A673 (cell line): ENCODE measurements around the gene EEF1A2. TPM values are rescaled to one million over a fixed set of nuclear protein-coding genes. Genes with fewer than 3 reads are reported as not detected.

Experiments used
- BruUV-seq: library from RNA; stranded (reverse); fragments of 400-500 nt; replicated peaks from 2 replicates; lab custom pipeline; 2021; lab: Mats Ljungman, UMichigan
- CTCF ChIA-PET: fragments of 300-600 bp; sonication (Branson Sonifier 250); formaldehyde crosslinking; loops from one replicate; lab custom pipeline; 2022; ENCODE audit warnings: antibody characterized with exemption; lab: Charles Lee
- POLR2A ChIA-PET: fragments of 300-600 bp; sonication (Branson Sonifier 250); formaldehyde crosslinking; loops from one replicate; lab custom pipeline; 2022; ENCODE audit warnings: antibody characterized with exemption; ENCODE audit not compliant: low non-redundant PET; lab: Charles Lee
- DNase-seq: peaks from one replicate; pipeline ENCODE4 v3.0.0-alpha.2; 2015; ENCODE audit warnings: low spot score
- H3K27ac ChIP-seq: fragments of 200-600 bp; sonication (generic); 2 replicates; pipeline ENCODE4 v1.5.1; 2016; ENCODE audit warnings: mixed run types, low read depth, mild to moderate bottlenecking, mixed read lengths, antibody characterized with exemption, low read length; ENCODE audit not compliant: poor library complexity, severe bottlenecking
- H3K27me3 ChIP-seq: fragments of 200-600 bp; sonication (generic); replicated peaks from 2 replicates; pipeline ENCODE4 v1.6.1; 2017; ENCODE audit warnings: mixed run types, low read depth, mild to moderate bottlenecking, mixed read lengths, antibody characterized with exemption, low read length; ENCODE audit not compliant: insufficient read depth, poor library complexity
- H3K36me3 ChIP-seq: fragments of 200-600 bp; sonication (generic); 2 replicates; pipeline ENCODE4 v1.6.1; 2016; ENCODE audit warnings: mixed run types, mild to moderate bottlenecking, mixed read lengths, antibody characterized with exemption, low read length; ENCODE audit not compliant: insufficient read depth, poor library complexity, severe bottlenecking
- H3K4me1 ChIP-seq: fragments of 200-600 bp; sonication (generic); 2 replicates; pipeline ENCODE4 v1.6.1; 2017; ENCODE audit warnings: mixed run types, mild to moderate bottlenecking, mixed read lengths, antibody characterized with exemption, low read length; ENCODE audit not compliant: insufficient read depth, poor library complexity, severe bottlenecking
- H3K4me3 ChIP-seq: fragments of 200-600 bp; sonication (generic); 2 replicates; pipeline ENCODE4 v1.5.1; 2016; ENCODE audit warnings: low read depth, mixed run types, mild to moderate bottlenecking, mixed read lengths, low read length; ENCODE audit not compliant: poor library complexity, severe bottlenecking
- H3K9me3 ChIP-seq: fragments of 200-600 bp; sonication (generic); 2 replicates; pipeline ENCODE4 v1.6.1; 2016; ENCODE audit warnings: mixed run types, low read depth, mild to moderate bottlenecking, mixed read lengths, antibody characterized with exemption, low read length; ENCODE audit not compliant: poor library complexity, severe bottlenecking
- EZH2 ChIP-seq: fragments of 200-600 bp; sonication (generic); IDR thresholded peaks from 2 replicates; pipeline ENCODE4 v1.6.1; 2017; ENCODE audit warnings: borderline replicate concordance, low read depth, mild to moderate bottlenecking, mixed read lengths, antibody characterized with exemption, low read length; ENCODE audit not compliant: poor library complexity, severe bottlenecking
- intact Hi-C: fragments of 100-400 bp; cut with micrococcal nuclease; formaldehyde crosslinking; loops from one replicate; pipeline ENCODE4 v1.10.0; 2022; ENCODE audit not compliant: unreplicated experiment
- total RNA-seq: library from RNA; stranded (reverse); gene quantifications from 2 replicates; pipeline ENCODE4 v1.2.3, GENCODE V29; 2021
- TF ChIP-seq, protein P1 (sequence below): fragments of 300-800, 200-600 bp; sonication (generic); conservative IDR thresholded peaks from 2 replicates; pipeline ENCODE4 v1.5.1; 2017; ENCODE audit warnings: low read depth, mild to moderate bottlenecking, antibody characterized with exemption, low read length, moderate library complexity, mixed read lengths

EEF1A2 gene
- total RNA-seq, 1 experiment from 2014 or later: 7.5 TPM

DNA sequence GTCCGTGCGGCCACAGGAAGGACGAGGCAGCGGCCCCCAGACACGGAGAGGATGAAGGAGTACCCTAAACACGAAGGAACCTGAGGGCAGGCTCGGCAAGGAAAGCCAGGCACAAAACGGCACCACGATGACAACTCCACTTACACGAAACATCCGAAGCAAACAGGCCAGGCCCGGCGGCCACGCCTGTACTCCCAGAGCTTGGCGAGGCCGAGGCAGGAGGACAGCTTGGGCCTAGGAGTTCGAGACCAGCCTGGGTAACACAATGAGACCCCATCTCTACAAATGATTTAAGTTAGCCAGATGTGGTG lies 39.9 kb downstream of the EEF1A2 start:
- BruUV-seq: no TSS peak
- CTCF ChIA-PET: no interaction called here

GRCh38 chr20:63458170-63459069 lies 40.5 kb downstream of the EEF1A2 start:
- ChIA-PET POLR2A (no interaction called here), CTCF (no interaction called here)
- no peak overlapping the region for H3K27ac ChIP-seq
- no peak for TF ChIP-seq EZH2
- TF ChIP-seq, protein P1, sequence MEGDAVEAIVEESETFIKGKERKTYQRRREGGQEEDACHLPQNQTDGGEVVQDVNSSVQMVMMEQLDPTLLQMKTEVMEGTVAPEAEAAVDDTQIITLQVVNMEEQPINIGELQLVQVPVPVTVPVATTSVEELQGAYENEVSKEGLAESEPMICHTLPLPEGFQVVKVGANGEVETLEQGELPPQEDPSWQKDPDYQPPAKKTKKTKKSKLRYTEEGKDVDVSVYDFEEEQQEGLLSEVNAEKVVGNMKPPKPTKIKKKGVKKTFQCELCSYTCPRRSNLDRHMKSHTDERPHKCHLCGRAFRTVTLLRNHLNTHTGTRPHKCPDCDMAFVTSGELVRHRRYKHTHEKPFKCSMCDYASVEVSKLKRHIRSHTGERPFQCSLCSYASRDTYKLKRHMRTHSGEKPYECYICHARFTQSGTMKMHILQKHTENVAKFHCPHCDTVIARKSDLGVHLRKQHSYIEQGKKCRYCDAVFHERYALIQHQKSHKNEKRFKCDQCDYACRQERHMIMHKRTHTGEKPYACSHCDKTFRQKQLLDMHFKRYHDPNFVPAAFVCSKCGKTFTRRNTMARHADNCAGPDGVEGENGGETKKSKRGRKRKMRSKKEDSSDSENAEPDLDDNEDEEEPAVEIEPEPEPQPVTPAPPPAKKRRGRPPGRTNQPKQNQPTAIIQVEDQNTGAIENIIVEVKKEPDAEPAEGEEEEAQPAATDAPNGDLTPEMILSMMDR: no peak
- intact Hi-C loops: no loop called here
- no TSS peak for BruUV-seq
- H3K4me1 ChIP-seq: peaks cover 35% of the 10 kb centered on the region
- H3K4me3 ChIP-seq: no peak overlapping the region
- no peak for DNase-seq
- no peaks in the 10 kb centered on the region for H3K9me3 ChIP-seq
- H3K27me3 ChIP-seq: no peaks in the 10 kb centered on the region
- H3K36me3 ChIP-seq: no peaks in the 10 kb centered on the region

More for the DNA sequence above, 39.9 kb downstream of the EEF1A2 start:
- Histone ChIP-seq H3K4me1 (peaks cover 29% of the 10 kb centered on the region), H3K27me3 (peaks cover 2% of the 10 kb centered on the region), H3K9me3 (no peaks in the 10 kb centered on the region), H3K27ac (no peak overlapping the region), H3K4me3 (no peak overlapping the region), H3K36me3 (no peaks in the 10 kb centered on the region)
- POLR2A ChIA-PET: no interaction called here
- TF ChIP-seq EZH2: no peak
- TF ChIP-seq, protein P1: no peak
- no peak for DNase-seq
- intact Hi-C loops: no loop called here

DNA sequence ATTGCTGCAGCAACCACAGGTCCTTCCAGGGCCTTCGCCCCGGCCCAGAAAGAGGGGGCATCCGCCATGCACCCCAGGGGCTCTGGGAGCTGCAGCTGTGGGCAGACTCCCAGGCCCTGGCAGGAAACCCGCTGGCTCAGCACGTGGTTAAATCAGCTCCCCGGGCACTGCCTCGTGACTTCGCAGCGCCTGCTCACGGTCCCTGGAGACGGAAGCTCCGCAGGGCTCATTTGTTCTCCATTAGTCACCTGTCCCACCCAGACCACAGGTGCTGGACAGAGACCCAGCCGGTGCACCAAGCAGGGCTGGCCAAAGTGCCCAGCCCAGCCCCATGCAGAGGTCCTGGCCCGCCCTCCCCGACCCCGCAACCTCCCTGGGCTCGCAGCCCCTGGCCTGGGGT lies 41.1 kb downstream of the EEF1A2 start:
- Histone ChIP-seq H3K27ac (no peak overlapping the region), H3K9me3 (no peaks in the 10 kb centered on the region), H3K4me1 (peaks cover 37% of the 10 kb centered on the region), H3K27me3 (no peaks in the 10 kb centered on the region), H3K4me3 (no peak overlapping the region), H3K36me3 (no peaks in the 10 kb centered on the region)
- peak; percentile 59 for DNase-seq
- POLR2A ChIA-PET: no interaction called here
- CTCF ChIA-PET: no interaction called here
- intact Hi-C loops: no loop called here
- BruUV-seq: no TSS peak
- TF ChIP-seq, protein P1: no peak
- TF ChIP-seq EZH2: no peak
